RWPE2 (cell line): ENCODE results near the gene GID8.
A peak's percentile ranks its signal among the peaks of the same experiment; 100 is the strongest.

ENCODE experiments used
- ATAC-seq: fragments of 200-7000 bp; cut with Tn5 transposase; 3 replicates; pipeline ENCODE4 v1.9.1; 2021; ENCODE audit warnings: low read depth
- DNase-seq: peaks from one replicate; pipeline ENCODE4 v3.0.0-alpha.2; 2020; ENCODE audit warnings: low spot score
- H3K27ac ChIP-seq: fragments of 450-650 bp; 2 replicates; pipeline ENCODE4 v1.5.1; 2017; ENCODE audit warnings: mild to moderate bottlenecking; ENCODE audit not compliant: poor library complexity, severe bottlenecking
- H3K27me3 ChIP-seq: fragments of 250-450 bp; sonication (Bioruptor Pico); 2 replicates; pipeline ENCODE4 v1.5.1; 2021; ENCODE audit warnings: mild to moderate bottlenecking, moderate library complexity; ENCODE audit not compliant: insufficient read depth, poor library complexity, severe bottlenecking
- H3K36me3 ChIP-seq: fragments of 250-450 bp; sonication (Bioruptor Pico); 2 replicates; pipeline ENCODE4 v1.5.1; 2020; ENCODE audit warnings: low read depth, mild to moderate bottlenecking, moderate library complexity
- H3K4me1 ChIP-seq: fragments of 250-450 bp; sonication (Bioruptor Pico); 2 replicates; pipeline ENCODE4 v1.5.1; 2021; ENCODE audit warnings: mild to moderate bottlenecking, moderate library complexity; ENCODE audit not compliant: insufficient read depth, poor library complexity, severe bottlenecking
- H3K4me3 ChIP-seq: fragments of 250-450 bp; sonication (Bioruptor Pico); 2 replicates; pipeline ENCODE4 v1.5.1; 2021; ENCODE audit warnings: mild to moderate bottlenecking, moderate library complexity; ENCODE audit not compliant: severe bottlenecking
- H3K9me3 ChIP-seq: fragments of 250-450 bp; sonication (Bioruptor Pico); 2 replicates; pipeline ENCODE4 v1.5.1; 2021; ENCODE audit warnings: mild to moderate bottlenecking, moderate library complexity; ENCODE audit not compliant: severe bottlenecking
- TF ChIP-seq, protein P1 (sequence below): fragments of 450-650 bp; IDR thresholded peaks from one replicate; pipeline ENCODE4 v1.5.1; 2017; ENCODE audit warnings: mild to moderate bottlenecking, moderate library complexity; ENCODE audit not compliant: poor library complexity, severe bottlenecking

Gene GID8

DNA sequence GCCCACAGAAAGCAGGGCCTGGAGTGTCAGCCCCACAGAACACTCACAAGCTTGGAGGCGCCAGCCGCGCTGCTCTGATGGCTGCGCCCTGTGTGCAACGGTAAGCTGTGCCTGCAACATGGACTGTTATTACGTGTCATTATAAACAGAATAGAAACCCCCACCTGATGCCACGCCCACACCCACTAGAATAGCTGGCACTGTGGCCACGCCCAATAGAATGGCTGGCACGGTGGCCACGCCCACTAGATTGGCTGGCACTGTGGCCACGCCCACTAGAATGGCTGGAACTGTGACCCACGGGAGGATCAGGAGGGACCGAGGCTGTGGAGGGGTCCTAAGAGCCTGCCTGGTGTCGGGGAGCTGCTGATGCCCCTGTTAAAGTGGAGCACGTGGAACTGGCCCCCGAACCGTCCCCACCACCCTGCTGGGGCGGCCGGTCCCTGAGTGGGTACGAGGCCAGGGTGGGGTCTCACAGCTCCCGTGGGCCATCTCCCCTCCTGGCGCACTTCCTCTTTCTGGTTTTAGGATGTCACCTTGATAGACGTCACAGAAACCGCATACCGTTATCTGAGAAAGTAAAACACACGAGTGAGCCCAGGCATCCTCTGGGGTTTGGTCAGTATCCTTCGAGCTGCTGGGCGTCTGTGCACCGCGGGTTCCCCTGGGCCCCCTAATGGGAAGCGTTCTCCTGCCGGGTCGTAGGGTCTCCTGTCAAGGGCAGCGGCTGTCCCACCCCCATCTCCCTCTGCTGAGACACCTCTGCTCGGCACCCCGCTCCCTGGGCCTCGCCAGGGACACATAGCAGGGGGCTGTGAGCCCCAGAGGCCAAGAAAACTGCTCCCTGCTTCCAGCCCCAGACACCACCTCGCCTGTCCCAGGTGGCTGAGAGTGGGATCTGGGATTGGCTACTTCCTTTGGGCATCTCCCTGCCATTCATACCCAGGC lies 39.9 kb downstream of the GID8 start:
- ATAC-seq (peak; percentile 7; the same call in 2 of the 3 replicates), DNase-seq (no peak)
- no peaks in the 10 kb centered on the region for H3K9me3 ChIP-seq
- H3K27ac ChIP-seq: no peak overlapping the region
- TF ChIP-seq, protein P1, sequence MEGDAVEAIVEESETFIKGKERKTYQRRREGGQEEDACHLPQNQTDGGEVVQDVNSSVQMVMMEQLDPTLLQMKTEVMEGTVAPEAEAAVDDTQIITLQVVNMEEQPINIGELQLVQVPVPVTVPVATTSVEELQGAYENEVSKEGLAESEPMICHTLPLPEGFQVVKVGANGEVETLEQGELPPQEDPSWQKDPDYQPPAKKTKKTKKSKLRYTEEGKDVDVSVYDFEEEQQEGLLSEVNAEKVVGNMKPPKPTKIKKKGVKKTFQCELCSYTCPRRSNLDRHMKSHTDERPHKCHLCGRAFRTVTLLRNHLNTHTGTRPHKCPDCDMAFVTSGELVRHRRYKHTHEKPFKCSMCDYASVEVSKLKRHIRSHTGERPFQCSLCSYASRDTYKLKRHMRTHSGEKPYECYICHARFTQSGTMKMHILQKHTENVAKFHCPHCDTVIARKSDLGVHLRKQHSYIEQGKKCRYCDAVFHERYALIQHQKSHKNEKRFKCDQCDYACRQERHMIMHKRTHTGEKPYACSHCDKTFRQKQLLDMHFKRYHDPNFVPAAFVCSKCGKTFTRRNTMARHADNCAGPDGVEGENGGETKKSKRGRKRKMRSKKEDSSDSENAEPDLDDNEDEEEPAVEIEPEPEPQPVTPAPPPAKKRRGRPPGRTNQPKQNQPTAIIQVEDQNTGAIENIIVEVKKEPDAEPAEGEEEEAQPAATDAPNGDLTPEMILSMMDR: no peak
- H3K4me1 ChIP-seq: no peaks in the 10 kb centered on the region
- H3K36me3 ChIP-seq: no peaks in the 10 kb centered on the region
- H3K4me3 ChIP-seq: no peak overlapping the region
- H3K27me3 ChIP-seq: peaks cover 93% of the 10 kb centered on the region

DNA sequence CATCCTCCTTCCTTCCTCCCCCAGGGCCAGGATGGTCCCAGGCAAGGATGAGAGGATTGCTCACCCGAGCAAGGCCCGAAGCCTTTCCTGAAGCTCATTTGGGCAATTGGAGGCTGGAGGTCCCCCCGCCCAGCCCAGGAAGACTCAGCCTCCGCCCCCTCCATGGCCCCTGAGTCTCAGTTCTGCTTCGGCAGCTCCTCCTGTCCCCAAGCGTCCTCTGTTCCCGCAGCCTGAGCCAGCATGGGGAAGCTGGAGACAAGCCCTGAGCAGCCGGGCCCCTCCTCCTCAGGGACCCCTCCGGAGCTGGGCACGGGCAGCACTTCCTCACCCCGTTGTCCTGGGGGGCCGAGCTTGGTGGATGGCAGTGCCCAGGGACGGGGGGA lies 40.6 kb downstream of the GID8 start:
- no peaks in the 10 kb centered on the region for H3K4me1 ChIP-seq
- no peak overlapping the region for H3K4me3 ChIP-seq
- H3K9me3 ChIP-seq: no peaks in the 10 kb centered on the region
- H3K36me3 ChIP-seq: no peaks in the 10 kb centered on the region
- H3K27me3 ChIP-seq: peaks cover 90% of the 10 kb centered on the region
- TF ChIP-seq, protein P1: no peak
- no peak for DNase-seq
- no peak for ATAC-seq
- no peak overlapping the region for H3K27ac ChIP-seq

DNA sequence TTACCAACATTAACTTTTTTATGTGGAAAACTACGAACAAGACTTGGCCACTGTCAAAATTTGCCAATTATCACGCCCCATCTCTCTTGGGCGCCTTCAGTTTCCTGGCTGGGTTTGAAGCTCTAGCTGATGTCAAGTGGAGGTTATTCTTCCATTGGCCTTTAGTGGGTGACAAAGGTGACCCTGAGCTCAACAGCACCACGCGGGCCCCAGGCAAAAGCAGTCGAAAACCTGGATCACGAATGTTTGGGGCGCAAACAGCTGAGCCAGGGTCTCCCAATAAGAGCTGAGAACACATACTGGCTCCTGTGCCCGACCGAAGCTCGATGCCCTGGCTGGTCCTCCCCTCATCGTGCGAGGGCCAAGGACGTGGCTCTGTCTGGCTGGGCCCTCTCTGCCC lies 41.4 kb downstream of the GID8 start:
- Histone ChIP-seq H3K4me1 (no peaks in the 10 kb centered on the region), H3K27me3 (peaks cover 87% of the 10 kb centered on the region)

DNA sequence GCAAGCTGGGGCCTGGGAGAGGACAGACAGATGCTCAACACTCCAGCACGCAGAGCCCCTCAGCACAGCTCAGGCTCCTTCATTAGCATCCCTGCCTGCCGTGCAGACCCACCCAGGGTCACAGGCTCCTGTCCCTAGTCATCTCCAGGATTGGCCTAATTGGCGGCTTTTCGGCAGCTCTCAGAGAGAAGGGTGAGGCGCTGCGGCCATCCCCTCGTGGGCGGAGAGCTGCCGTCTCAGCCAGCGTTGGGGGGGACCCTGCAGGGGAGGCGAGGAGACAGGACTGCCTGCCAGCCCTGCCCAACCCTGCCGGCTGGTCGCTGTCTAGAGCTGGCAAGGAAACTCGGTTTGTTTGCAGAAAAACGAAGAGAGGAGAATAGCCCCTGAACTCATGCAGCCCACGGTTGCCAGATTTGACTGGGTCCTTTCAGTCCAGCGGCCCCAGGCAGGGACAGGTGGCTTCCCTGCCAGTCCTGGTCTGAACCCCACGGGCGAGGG lies 42.0 kb downstream of the GID8 start:
- Histone ChIP-seq H3K4me3 (no peak overlapping the region), H3K36me3 (no peaks in the 10 kb centered on the region), H3K9me3 (no peaks in the 10 kb centered on the region), H3K4me1 (no peaks in the 10 kb centered on the region), H3K27me3 (peaks cover 85% of the 10 kb centered on the region), H3K27ac (no peak overlapping the region)
- TF ChIP-seq, protein P1: no peak
- ATAC-seq (no peak), DNase-seq (no peak)

More for the DNA sequence above, 41.4 kb downstream of the GID8 start:
- no peak overlapping the region for H3K27ac ChIP-seq
- no peak overlapping the region for H3K4me3 ChIP-seq
- ATAC-seq (no peak), DNase-seq (no peak)
- no peaks in the 10 kb centered on the region for H3K36me3 ChIP-seq
- no peaks in the 10 kb centered on the region for H3K9me3 ChIP-seq
- TF ChIP-seq, protein P1: no peak
